Tibial artery (tissue), 4 donors: ENCODE results near the gene CABP2.
A peak's percentile ranks its signal among the peaks of the same experiment; 100 is the strongest.

ENCODE experiments used
- DNase-seq, 2 donors: peaks; one replicate each; pipeline ENCODE4 v3.0.0-alpha.2; 2019
- H3K27ac ChIP-seq, 2 donors: fragments of 200-600 bp; sonication (generic) in 1 of 2; 1 replicate in 1 of 2; 2 replicates in 1 of 2; pipeline ENCODE4 v1.5.1; 2018 to 2019; ENCODE audit warnings: mild to moderate bottlenecking in 1 of 2
- H3K27me3 ChIP-seq, 2 donors: fragments of 200-600 bp; sonication (generic) in 1 of 2; one replicate each; pipeline versions ENCODE4 v1.5.1 to v1.6.0; 2016 to 2019
- H3K36me3 ChIP-seq, 3 donors: fragments of 200-600 bp; sonication (generic) in 2 of 3; one replicate each; pipeline ENCODE4 v1.5.1; 2016 to 2019; ENCODE audit warnings: mild to moderate bottlenecking in 2 of 3
- H3K4me1 ChIP-seq, 4 donors: fragments of 200-600 bp; sonication (generic) in 2 of 4; 1 replicate in 3 of 4; 2 replicates in 1 of 4; pipeline ENCODE4 v1.5.1; 2016 to 2019
- H3K4me3 ChIP-seq, 2 donors: fragments of 200-600 bp; sonication (generic) in 1 of 2; 1 replicate in 1 of 2; 2 replicates in 1 of 2; pipeline ENCODE4 v1.5.1; 2018 to 2019; ENCODE audit warnings: mild to moderate bottlenecking in 2 of 2
- H3K9me3 ChIP-seq, 3 donors: fragments of 200-600 bp; sonication (generic) in 1 of 3; one replicate each; pipeline ENCODE4 v1.5.1; 2016 to 2019
- CTCF ChIP-seq, 2 experiments: fragments of 200-600 bp in 1 of 2; fragments of 450-650 bp in 1 of 2; IDR thresholded peaks; one replicate each; pipeline ENCODE4 v1.5.1; 2017 to 2019; ENCODE audit warnings: antibody characterized with exemption in 2 of 2, mild to moderate bottlenecking in 1 of 2, moderate library complexity in 1 of 2
- intact Hi-C: fragments of 100-400 bp; cut with DNase I; formaldehyde crosslinking; loops from one replicate; pipeline ENCODE4 v1.15.0; 2023; ENCODE audit warnings: low total_unique reads

The CABP2 gene

GRCh38 chr11:67472882-67473281 is 50.4 kb downstream of the CABP2 start:
- no peaks in the 10 kb centered on the region for H3K36me3 ChIP-seq
- no peak for DNase-seq
- intact Hi-C loops = no loop called here
- H3K9me3 ChIP-seq = no peaks in the 10 kb centered on the region
- H3K4me3 ChIP-seq = no peak overlapping the region
- no peak overlapping the region for H3K27ac ChIP-seq
- no peak for TF ChIP-seq CTCF (IDR thresholded peaks at IDR 0.05)
- peaks cover 0 to 17% (median 10%) of the 10 kb centered on the region in 4 donors for H3K4me1 ChIP-seq
- H3K27me3 ChIP-seq = no peaks in the 10 kb centered on the region

- Histone ChIP-seq H3K4me1 (peaks cover 0 to 36% (median 21%) of the 10 kb centered on the region in 4 donors), H3K4me3 (no peak overlapping the region), H3K36me3 (no peaks in the 10 kb centered on the region), H3K27ac (no peak overlapping the region), H3K27me3 (no peaks in the 10 kb centered on the region), H3K9me3 (no peaks in the 10 kb centered on the region)
- TF ChIP-seq CTCF (IDR thresholded peaks at IDR 0.05) = no peak
- intact Hi-C loops = no loop called here
- DNase-seq = no peak
These were observed 52.8 kb downstream of the CABP2 start for GRCh38 chr11:67470337-67471002.

- Histone ChIP-seq H3K4me1 (peaks cover 0 to 44% (median 28%) of the 10 kb centered on the region in 4 donors), H3K27me3 (no peaks in the 10 kb centered on the region), H3K4me3 (peak overlapping the region; percentile 68 to 81), H3K36me3 (no peaks in the 10 kb centered on the region), H3K9me3 (no peaks in the 10 kb centered on the region), H3K27ac (peak overlapping the region; percentile 84 to 95)
- intact Hi-C loops = loop anchor here (2.0 to 5.0 kb wide), 3 partner anchors 37 to 67 kb away; partner anchors contain the start of genes PPP1CA and TBC1D10C
- TF ChIP-seq CTCF (IDR thresholded peaks at IDR 0.05) = no peak
- no peak for DNase-seq
These were observed 53.8 kb downstream of the CABP2 start for GRCh38 chr11:67469508-67469811.
